ENCODE measurements around the gene PRR11. TPM values are rescaled to one million over a fixed set of nuclear protein-coding genes. Genes with fewer than 3 reads are reported as not detected.

The PRR11 gene
- total and polyA plus RNA-seq, 2 of the 8 experiments (the other 6 are each of a cell fraction or from before 2014, with no cell fraction given) = 32.7 to 83.0 TPM

DNA sequence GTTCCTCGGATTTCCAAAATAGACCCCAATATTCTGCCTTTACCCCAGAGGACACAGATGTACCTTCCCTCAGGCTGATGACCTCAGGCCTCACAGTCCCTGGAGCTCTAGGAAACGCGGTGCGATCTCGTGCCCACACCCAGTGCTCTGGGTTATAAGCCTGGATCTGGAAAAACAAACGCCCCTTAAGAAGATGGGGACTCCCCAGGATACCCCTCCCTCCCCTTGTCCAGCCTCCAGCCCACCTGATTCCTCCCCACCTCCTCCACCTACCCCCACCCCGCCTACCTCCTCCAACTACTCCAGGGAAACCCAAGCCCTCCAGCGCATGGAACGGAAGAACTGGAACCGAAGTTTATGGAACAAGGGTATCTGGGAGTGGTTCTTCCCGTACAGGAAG, 19.1 kb downstream of the PRR11 start:
- H2AK5ac ChIP-seq (ENCODE audit: low read depth, low read length) = no peak overlapping the region
- peaks cover 3 to 40% (median 19%) of the 10 kb centered on the region in 4 experiments for H3K36me3 ChIP-seq (ENCODE audit: control insufficient read depth in 2 of 4, insufficient read depth in 4 of 4, low read length in 3 of 4)
- no peak overlapping the region for H3K14ac ChIP-seq (ENCODE audit: insufficient read length)
- no peak overlapping the region for H3K23ac ChIP-seq (ENCODE audit: insufficient read length)
- no peak overlapping the region for H4K91ac ChIP-seq (replicated peaks; ENCODE audit: insufficient read length, low read length)
- H3K9ac ChIP-seq (replicated peaks in 1 of 4; ENCODE audit: extremely low read depth in 1 of 4, low read depth in 3 of 4, low read length in 3 of 4) = no peak overlapping the region
- CTCF ChIA-PET (ENCODE audit: partially characterized antibody) = interaction anchor here (1.5 kb wide), 1 partner anchor 9 kb away, joined by 4 read pairs; no protein-coding TSS in a partner anchor
- H2AFZ ChIP-seq (ENCODE audit: low read length) = no peak overlapping the region
- DNase-seq (ENCODE audit: low read depth in 1 of 2, low spot score in 2 of 2) (no peak), FAIRE-seq (no peak)
- H3K27ac ChIP-seq (ENCODE audit: low read depth, low read length) = no peak overlapping the region
- POLR2A ChIA-PET (ENCODE audit: partially characterized antibody) = interaction anchor here (1.0 kb wide), 1 partner anchor 21 kb away, joined by 3 read pairs; no protein-coding TSS in a partner anchor
- H2BK20ac ChIP-seq (ENCODE audit: low read length) = no peak overlapping the region
- no peaks in the 10 kb centered on the region for H3K27me3 ChIP-seq (replicated peaks in 1 of 4; ENCODE audit: control insufficient read depth in 3 of 4, extremely low read depth in 1 of 4, insufficient read depth in 3 of 4, low read length in 3 of 4)
- no peak overlapping the region for H2BK12ac ChIP-seq (ENCODE audit: low read depth, low read length)
- 85% methylated on average over 5 of the region's 11 CpGs; no CpG with 5 or more reads in 1 of the 2 experiments for WGBS, 2 experiments (ENCODE audit: extremely low coverage in 1 of 2, insufficient coverage in 1 of 2, insufficient read length in 1 of 2, insufficient replicate concordance in 2 of 2, low coverage in 1 of 2, low lambda C conversion rate in 2 of 2, missing lambda C conversion rate in 1 of 2)
- no peak overlapping the region for H3K18ac ChIP-seq (ENCODE audit: extremely low read depth, low read length)
- TF ChIP-seq SIN3A (conservative IDR thresholded peaks at IDR 0.05 in 1 of 2, IDR thresholded peaks at IDR 0.05 in 1 of 2; ENCODE audit: low read depth in 1 of 2, low read length in 2 of 2) = no peak
- no peak overlapping the region for H3K4me2 ChIP-seq (ENCODE audit: insufficient read depth in 1 of 2, low read depth in 2 of 2, low read length in 2 of 2)
- peaks cover 0 to 8% of the 10 kb centered on the region in 2 experiments; a peak in 1 of 4 replicates for H3K9me3 ChIP-seq (ENCODE audit: insufficient read depth in 2 of 2, low read depth in 1 of 2, low read length in 1 of 2)
- no peak overlapping the region for H2BK5ac ChIP-seq (ENCODE audit: low read depth, low read length)
- H4K5ac ChIP-seq (ENCODE audit: insufficient read length, low read depth, low read length) = no peak overlapping the region
- H3K56ac ChIP-seq (replicated peaks; ENCODE audit: insufficient read length, low read depth, low read length) = no peak overlapping the region
- H2BK120ac ChIP-seq (replicated peaks; ENCODE audit: low read depth, low read length) = no peak overlapping the region
- H3K4me1 ChIP-seq (replicated peaks in 1 of 4; ENCODE audit: control insufficient read depth in 3 of 4, insufficient read depth in 4 of 4, low read length in 3 of 4) = no peaks in the 10 kb centered on the region
- H2BK15ac ChIP-seq (ENCODE audit: low read length) = no peak overlapping the region
- no peaks in the 10 kb centered on the region for H3K79me2 ChIP-seq (ENCODE audit: control insufficient read depth in 1 of 2, insufficient read depth in 2 of 2, low read length in 2 of 2)
- H4K20me1 ChIP-seq (replicated peaks in 1 of 2; ENCODE audit: control insufficient read depth in 1 of 2, insufficient read depth in 2 of 2, low read length in 2 of 2) = no peaks in the 10 kb centered on the region
- no peaks in the 10 kb centered on the region; the same call in 1 of the 2 replicates for H3K79me1 ChIP-seq (ENCODE audit: low read depth, low read length)
- H3K4me3 ChIP-seq (ENCODE audit: extremely low read depth in 1 of 4, insufficient read depth in 2 of 4, low read depth in 3 of 4, low read length in 4 of 4) = no peak overlapping the region
- no peak overlapping the region for H4K8ac ChIP-seq (ENCODE audit: extremely low read depth, insufficient read depth, low read length)
- no peak overlapping the region for H3K4ac ChIP-seq (replicated peaks; ENCODE audit: insufficient read length, low read depth, low read length)
- H3K23me2 ChIP-seq (ENCODE audit: low read depth, low read length) = no peaks in the 10 kb centered on the region

Data from H1 (cell line).